Neural progenitor cell (in vitro differentiated cells): ENCODE results near the gene PSMA7.

Experiments
- CTCF ChIP-seq: fragments of 200-600 bp; sonication (generic); IDR thresholded peaks from 2 replicates; pipeline ENCODE4 v1.5.1; 2017; ENCODE audit warnings: antibody characterized with exemption, mild to moderate bottlenecking
- EZH2 ChIP-seq: fragments of 200-600 bp; sonication (generic); IDR thresholded peaks from 2 replicates; pipeline ENCODE4 v1.6.1; 2017; ENCODE audit warnings: antibody characterized with exemption, mild to moderate bottlenecking, moderate library complexity
- EZH2phosphoT487 ChIP-seq: fragments of 200-600 bp; sonication (generic); IDR thresholded peaks from 2 replicates; pipeline ENCODE4 v1.6.1; 2017; ENCODE audit warnings: antibody characterized with exemption

- TF ChIP-seq EZH2 (no peak), CTCF (no peak), EZH2phosphoT487 (no peak)
Measured at GRCh38 chr20:62157387-62158087, 14.3 kb upstream of the PSMA7 start.
